Activated T-cell treated with anti-CD3 and anti-CD28 coated beads, Interleukin-2, amount 50 U/mL, for 24 hours (primary cell): ENCODE results near the gene GPR137B.

Experiments used
- DNase-seq: peaks from one replicate; pipeline ENCODE4 v3.0.0-alpha.2; 2020
- H3K27ac Mint-ChIP-seq: 2 replicates; pipeline ENCODE4 v1.8.0; 2020; ENCODE audit warnings: mild to moderate bottlenecking, mixed read lengths
- H3K27me3 Mint-ChIP-seq: 2 replicates; pipeline ENCODE4 v1.8.0; 2020; ENCODE audit warnings: mixed read lengths
- H3K36me3 Mint-ChIP-seq: 2 replicates; pipeline ENCODE4 v1.8.0; 2020; ENCODE audit warnings: low read depth, mixed read lengths
- H3K4me1 Mint-ChIP-seq: 2 replicates; pipeline ENCODE4 v1.8.0; 2020; ENCODE audit warnings: low read depth, mixed read lengths
- H3K4me3 Mint-ChIP-seq: 2 replicates; pipeline ENCODE4 v1.8.0; 2020; ENCODE audit warnings: mild to moderate bottlenecking, moderate library complexity, mixed read lengths
- H3K9me3 Mint-ChIP-seq: 2 replicates; pipeline ENCODE4 v1.8.0; 2020; ENCODE audit warnings: mixed read lengths

Gene GPR137B

GRCh38 chr1:236129306-236129705 is 13.0 kb upstream of the GPR137B start:
- Mint-ChIP-seq H3K4me1 (no peaks in the 10 kb centered on the region), H3K36me3 (no peaks in the 10 kb centered on the region), H3K27ac (no peak overlapping the region), H3K27me3 (peaks cover 24% of the 10 kb centered on the region), H3K9me3 (no peaks in the 10 kb centered on the region), H3K4me3 (no peak overlapping the region)
- DNase-seq = no peak

- no peak overlapping the region for H3K4me3 Mint-ChIP-seq
- no peaks in the 10 kb centered on the region for H3K4me1 Mint-ChIP-seq
- H3K27me3 Mint-ChIP-seq = peaks cover 34% of the 10 kb centered on the region
- H3K9me3 Mint-ChIP-seq = no peaks in the 10 kb centered on the region
- H3K36me3 Mint-ChIP-seq = no peaks in the 10 kb centered on the region
- H3K27ac Mint-ChIP-seq = no peak overlapping the region
- no peak for DNase-seq
Measured at GRCh38 chr1:236130372-236130771, 12.0 kb upstream of the GPR137B start.

GRCh38 chr1:236131916-236132315 is 10.4 kb upstream of the GPR137B start:
- no peaks in the 10 kb centered on the region for H3K9me3 Mint-ChIP-seq
- H3K4me1 Mint-ChIP-seq = no peaks in the 10 kb centered on the region
- H3K27ac Mint-ChIP-seq = no peak overlapping the region
- no peak for DNase-seq
- no peak overlapping the region for H3K4me3 Mint-ChIP-seq
- peaks cover 33% of the 10 kb centered on the region for H3K27me3 Mint-ChIP-seq
- H3K36me3 Mint-ChIP-seq = no peaks in the 10 kb centered on the region

- no peaks in the 10 kb centered on the region for H3K4me1 Mint-ChIP-seq
- no peaks in the 10 kb centered on the region for H3K9me3 Mint-ChIP-seq
- DNase-seq = no peak
- no peaks in the 10 kb centered on the region for H3K36me3 Mint-ChIP-seq
- H3K27ac Mint-ChIP-seq = no peak overlapping the region
- no peak overlapping the region for H3K4me3 Mint-ChIP-seq
- peaks cover 39% of the 10 kb centered on the region for H3K27me3 Mint-ChIP-seq
Measured at GRCh38 chr1:236132420-236133046, 9.8 kb upstream of the GPR137B start.

GRCh38 chr1:236133339-236133738 is 9.0 kb upstream of the GPR137B start:
- Mint-ChIP-seq H3K27me3 (peaks cover 44% of the 10 kb centered on the region), H3K4me1 (no peaks in the 10 kb centered on the region), H3K36me3 (no peaks in the 10 kb centered on the region), H3K27ac (no peak overlapping the region), H3K4me3 (no peak overlapping the region), H3K9me3 (no peaks in the 10 kb centered on the region)
- no peak for DNase-seq

- Mint-ChIP-seq H3K4me1 (no peaks in the 10 kb centered on the region), H3K9me3 (no peaks in the 10 kb centered on the region), H3K27ac (no peak overlapping the region), H3K4me3 (no peak overlapping the region), H3K27me3 (peaks cover 48% of the 10 kb centered on the region), H3K36me3 (no peaks in the 10 kb centered on the region)
- DNase-seq = no peak
Measured at GRCh38 chr1:236133802-236134201, 8.5 kb upstream of the GPR137B start.

- Mint-ChIP-seq H3K36me3 (no peaks in the 10 kb centered on the region), H3K4me3 (no peak overlapping the region), H3K9me3 (no peaks in the 10 kb centered on the region), H3K27ac (no peak overlapping the region), H3K27me3 (peaks cover 69% of the 10 kb centered on the region), H3K4me1 (peaks cover 4% of the 10 kb centered on the region)
- DNase-seq = no peak
Measured at GRCh38 chr1:236137285-236137852, 5.0 kb upstream of the GPR137B start.

GRCh38 chr1:236139495-236139894 is 2.8 kb upstream of the GPR137B start:
- DNase-seq = no peak
- no peak overlapping the region for H3K4me3 Mint-ChIP-seq
- no peaks in the 10 kb centered on the region for H3K9me3 Mint-ChIP-seq
- no peak overlapping the region for H3K27ac Mint-ChIP-seq
- H3K27me3 Mint-ChIP-seq = peaks cover 62% of the 10 kb centered on the region
- H3K36me3 Mint-ChIP-seq = peaks cover 6% of the 10 kb centered on the region
- H3K4me1 Mint-ChIP-seq = peaks cover 20% of the 10 kb centered on the region

- no peak for DNase-seq
- H3K36me3 Mint-ChIP-seq = peaks cover 6% of the 10 kb centered on the region
- no peaks in the 10 kb centered on the region for H3K9me3 Mint-ChIP-seq
- H3K27ac Mint-ChIP-seq = no peak overlapping the region
- peaks cover 49% of the 10 kb centered on the region for H3K27me3 Mint-ChIP-seq
- H3K4me1 Mint-ChIP-seq = peaks cover 30% of the 10 kb centered on the region
- H3K4me3 Mint-ChIP-seq = peak overlapping the region; percentile 81
Measured at GRCh38 chr1:236140705-236141446, 1.5 kb upstream of the GPR137B start.

GRCh38 chr1:236141447-236142252 is 689 bp upstream of the GPR137B start:
- peak overlapping the region; percentile 81 for H3K4me3 Mint-ChIP-seq
- DNase-seq = peak; percentile 49
- peaks cover 8% of the 10 kb centered on the region for H3K36me3 Mint-ChIP-seq
- H3K27me3 Mint-ChIP-seq = peaks cover 45% of the 10 kb centered on the region
- no peak overlapping the region for H3K27ac Mint-ChIP-seq
- peaks cover 35% of the 10 kb centered on the region for H3K4me1 Mint-ChIP-seq
- H3K9me3 Mint-ChIP-seq = no peaks in the 10 kb centered on the region

- peak; percentile 58 for DNase-seq
- peak overlapping the region; percentile 69 for H3K27ac Mint-ChIP-seq
- H3K27me3 Mint-ChIP-seq = peaks cover 34% of the 10 kb centered on the region
- peaks cover 36% of the 10 kb centered on the region for H3K4me1 Mint-ChIP-seq
- H3K4me3 Mint-ChIP-seq = peak overlapping the region; percentile 85
- H3K9me3 Mint-ChIP-seq = no peaks in the 10 kb centered on the region
- H3K36me3 Mint-ChIP-seq = peaks cover 8% of the 10 kb centered on the region
Measured at GRCh38 chr1:236143104-236143948, 987 bp downstream of the GPR137B start.

- Mint-ChIP-seq H3K4me1 (peaks cover 42% of the 10 kb centered on the region), H3K36me3 (peaks cover 8% of the 10 kb centered on the region), H3K27ac (no peak overlapping the region), H3K9me3 (no peaks in the 10 kb centered on the region), H3K4me3 (peak overlapping the region; percentile 85), H3K27me3 (peaks cover 28% of the 10 kb centered on the region)
- no peak for DNase-seq
Measured at GRCh38 chr1:236144033-236144432, 1.7 kb downstream of the GPR137B start.

GRCh38 chr1:236144446-236145150 is 2.3 kb downstream of the GPR137B start:
- Mint-ChIP-seq H3K4me3 (peak overlapping the region; percentile 18), H3K27ac (no peak overlapping the region), H3K27me3 (peaks cover 24% of the 10 kb centered on the region), H3K4me1 (peaks cover 42% of the 10 kb centered on the region), H3K9me3 (no peaks in the 10 kb centered on the region), H3K36me3 (peaks cover 8% of the 10 kb centered on the region)
- no peak for DNase-seq
